ENCODE results near the gene PINLYP. TPM values are rescaled to one million over a fixed set of nuclear protein-coding genes. Genes with fewer than 3 reads are reported as not detected.

Gene PINLYP
- total and polyA plus RNA-seq, 2 of the 13 experiments (the other 11 are each of a cell fraction or from before 2014, with no cell fraction given) = 0.21 to 0.24 TPM

- no peaks in the 10 kb centered on the region for H3K9me3 ChIP-seq (ENCODE audit: low read length)
- H3K27me3 ChIP-seq (ENCODE audit: control insufficient read depth in 1 of 2, insufficient read depth in 2 of 2, low read length in 2 of 2) = no peaks in the 10 kb centered on the region; a peak in 1 of 5 replicates
- no peak overlapping the region for H3K4me2 ChIP-seq (ENCODE audit: low read depth, low read length)
- H3K79me2 ChIP-seq (ENCODE audit: insufficient read depth, low read length) = peaks cover 8% of the 10 kb centered on the region
- TF ChIP-seq FOXP4 (CRISPR knock-in tag; IDR thresholded peaks at IDR 0.05) (no peak), TOE1 (CRISPR knock-in tag; IDR thresholded peaks at IDR 0.05) (no peak), ATF6 (CRISPR knock-in tag; conservative IDR thresholded peaks at IDR 0.05) (no peak), NFATC3 (CRISPR knock-in tag; IDR thresholded peaks at IDR 0.05) (no peak), HOXA9 (CRISPR knock-in tag; IDR thresholded peaks at IDR 0.05; ENCODE audit: borderline replicate concordance) (no peak), ZNF138 (CRISPR knock-in tag; IDR thresholded peaks at IDR 0.05; ENCODE audit: low read depth) (no peak), MAF1 (CRISPR knock-in tag; IDR thresholded peaks at IDR 0.05; ENCODE audit: borderline replicate concordance) (no peak), ZNF570 (CRISPR knock-in tag; IDR thresholded peaks at IDR 0.05; ENCODE audit: borderline replicate concordance) (no peak), ZNF225 (CRISPR knock-in tag; IDR thresholded peaks at IDR 0.05) (no peak), AHDC1 (CRISPR knock-in tag; IDR thresholded peaks at IDR 0.05; ENCODE audit: borderline replicate concordance) (no peak), CREB3 (CRISPR knock-in tag; IDR thresholded peaks at IDR 0.05) (no peak)
- H3K4me1 ChIP-seq (ENCODE audit: insufficient read depth, low read length) = peaks cover 16% of the 10 kb centered on the region; the same call in 1 of the 2 replicates
- DNase-seq (ENCODE audit: low spot score) (no peak), ATAC-seq (no peak), FAIRE-seq (no peak)
- WGBS (ENCODE audit: low lambda C conversion rate) = 32% methylated on average over 3 of the region's 3 CpGs
- H3K4me3 ChIP-seq (replicated peaks in 1 of 3; ENCODE audit: insufficient read depth in 1 of 3, low read depth in 2 of 3, low read length in 3 of 3) = no peak overlapping the region
- H4K20me1 ChIP-seq (ENCODE audit: insufficient read depth, low read length) = no peaks in the 10 kb centered on the region
- H3K27ac ChIP-seq (ENCODE audit: extremely low read length, insufficient read depth, low read length) = no peak overlapping the region
- in situ Hi-C loops (cut with HindIII; ENCODE audit: extremely low pct_ligation_motif_present, low pct_unique_long_range_greater_than_20kb) = no loop called here
- BruUV-seq (replicated peaks) = no TSS peak
- H3K36me3 ChIP-seq (replicated peaks in 1 of 2; ENCODE audit: control insufficient read depth in 1 of 2, insufficient read depth in 2 of 2, low read length in 2 of 2) = no peaks in the 10 kb centered on the region
- no peak overlapping the region for H3K9ac ChIP-seq (ENCODE audit: insufficient read depth, low read depth, low read length)
- intact Hi-C loops (cut with micrococcal nuclease; ENCODE audit: unreplicated experiment) = no loop called here
- ChIA-PET POLR2A (no interaction called here), CTCF (ENCODE audit: low intra/inter-chr PET ratio, low total read pairs) (no interaction called here)
- H2AFZ ChIP-seq (ENCODE audit: low read length) = no peak overlapping the region
Observed at GRCh38 chr19:43578787-43579186, 3.2 kb downstream of the PINLYP start.

All from HepG2 (cell line).